ENCODE results near the gene ELOVL7.

- TF ChIP-seq CTCF (IDR thresholded peaks at IDR 0.05) (no peak), POLR2A (IDR thresholded peaks at IDR 0.05) (no peak)
Observed at GRCh38 chr5:60851626-60852025, 7.6 kb upstream of the ELOVL7 start.

Measured in right lobe of liver (tissue), 4 donors.